ENCODE data around the gene HOXB3.

- no peak for TF ChIP-seq CTCF (IDR thresholded peaks at IDR 0.05)
- no peak for TF ChIP-seq POLR2A (IDR thresholded peaks at IDR 0.05)
- peak in 1 of 2 donors; percentile 22 for TF ChIP-seq EP300 (IDR thresholded peaks at IDR 0.05)
These were observed 13.3 kb downstream of the HOXB3 start for GRCh38 chr17:48576479-48577309.
